ENCODE data around the gene MYO5B. TPM values are rescaled to one million over a fixed set of nuclear protein-coding genes. Genes with fewer than 3 reads are reported as not detected.

The MYO5B gene
- total RNA-seq, 1 experiment from 2014 or later = 56.7 TPM

DNA sequence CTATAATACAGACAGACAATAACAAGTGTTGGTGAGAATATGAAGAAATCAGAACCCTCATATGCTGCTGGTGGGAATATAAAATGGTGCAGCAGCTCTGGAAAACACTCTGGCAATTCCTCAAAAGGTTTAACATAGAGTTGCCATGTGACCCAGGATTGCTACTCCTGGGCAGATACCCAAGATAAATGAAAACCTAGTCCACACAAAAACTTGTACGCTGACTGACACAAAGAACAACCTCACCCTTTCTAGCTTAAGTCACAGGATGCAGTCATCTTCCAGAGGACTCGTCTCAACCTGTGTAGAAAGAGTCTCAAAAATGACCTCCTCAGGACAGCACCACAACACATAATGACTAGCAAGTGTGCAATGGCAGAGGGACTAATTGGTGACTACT, 310.0 kb downstream of the MYO5B start:
- Mint-ChIP-seq H3K27me3 (ENCODE audit: unreplicated experiment) (no peaks in the 10 kb centered on the region), H3K4me3 (ENCODE audit: low read depth, unreplicated experiment) (no peak overlapping the region), H3K27ac (ENCODE audit: unreplicated experiment) (no peak overlapping the region), H3K36me3 (ENCODE audit: insufficient read depth, unreplicated experiment) (no peaks in the 10 kb centered on the region), H3K4me1 (ENCODE audit: low read depth, unreplicated experiment) (no peaks in the 10 kb centered on the region), H3K9me3 (ENCODE audit: low read depth, unreplicated experiment) (no peaks in the 10 kb centered on the region)
- intact Hi-C loops (cut with micrococcal nuclease; ENCODE audit: unreplicated experiment) = no loop called here
- TF ChIP-seq, protein P1, sequence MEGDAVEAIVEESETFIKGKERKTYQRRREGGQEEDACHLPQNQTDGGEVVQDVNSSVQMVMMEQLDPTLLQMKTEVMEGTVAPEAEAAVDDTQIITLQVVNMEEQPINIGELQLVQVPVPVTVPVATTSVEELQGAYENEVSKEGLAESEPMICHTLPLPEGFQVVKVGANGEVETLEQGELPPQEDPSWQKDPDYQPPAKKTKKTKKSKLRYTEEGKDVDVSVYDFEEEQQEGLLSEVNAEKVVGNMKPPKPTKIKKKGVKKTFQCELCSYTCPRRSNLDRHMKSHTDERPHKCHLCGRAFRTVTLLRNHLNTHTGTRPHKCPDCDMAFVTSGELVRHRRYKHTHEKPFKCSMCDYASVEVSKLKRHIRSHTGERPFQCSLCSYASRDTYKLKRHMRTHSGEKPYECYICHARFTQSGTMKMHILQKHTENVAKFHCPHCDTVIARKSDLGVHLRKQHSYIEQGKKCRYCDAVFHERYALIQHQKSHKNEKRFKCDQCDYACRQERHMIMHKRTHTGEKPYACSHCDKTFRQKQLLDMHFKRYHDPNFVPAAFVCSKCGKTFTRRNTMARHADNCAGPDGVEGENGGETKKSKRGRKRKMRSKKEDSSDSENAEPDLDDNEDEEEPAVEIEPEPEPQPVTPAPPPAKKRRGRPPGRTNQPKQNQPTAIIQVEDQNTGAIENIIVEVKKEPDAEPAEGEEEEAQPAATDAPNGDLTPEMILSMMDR (IDR thresholded peaks at IDR 0.05; ENCODE audit: unreplicated experiment) = no peak
- DNase-seq = no peak
- no TSS peak for BruUV-seq (replicated peaks)
- CTCF ChIA-PET = no interaction called here

DNA sequence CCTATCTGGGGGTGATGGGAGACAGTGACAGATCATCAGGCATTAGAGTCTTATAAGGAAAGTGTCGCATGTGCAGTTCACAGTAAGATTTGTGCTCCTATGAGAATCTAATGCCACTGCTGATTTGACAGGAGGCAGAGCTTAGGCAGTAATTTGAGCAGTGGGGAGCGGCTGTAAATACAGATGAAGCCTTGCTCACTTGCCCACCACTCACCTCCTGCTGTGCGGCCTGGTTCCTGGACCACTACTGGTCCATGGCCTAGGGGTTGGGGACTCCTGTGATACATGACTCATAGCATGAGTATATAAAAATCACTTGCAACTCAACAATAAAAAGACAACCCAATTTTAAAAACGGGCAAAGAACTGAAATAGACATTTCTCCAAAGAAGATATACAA, 310.5 kb downstream of the MYO5B start:
- no peak for DNase-seq
- Mint-ChIP-seq H3K36me3 (ENCODE audit: insufficient read depth, unreplicated experiment) (no peaks in the 10 kb centered on the region), H3K27me3 (ENCODE audit: unreplicated experiment) (no peaks in the 10 kb centered on the region), H3K4me3 (ENCODE audit: low read depth, unreplicated experiment) (no peak overlapping the region), H3K27ac (ENCODE audit: unreplicated experiment) (no peak overlapping the region), H3K9me3 (ENCODE audit: low read depth, unreplicated experiment) (no peaks in the 10 kb centered on the region), H3K4me1 (ENCODE audit: low read depth, unreplicated experiment) (no peaks in the 10 kb centered on the region)
- TF ChIP-seq, protein P1 (IDR thresholded peaks at IDR 0.05; ENCODE audit: unreplicated experiment) = no peak
- intact Hi-C loops (cut with micrococcal nuclease; ENCODE audit: unreplicated experiment) = no loop called here
- BruUV-seq (replicated peaks) = no TSS peak
- CTCF ChIA-PET = no interaction called here

DNA sequence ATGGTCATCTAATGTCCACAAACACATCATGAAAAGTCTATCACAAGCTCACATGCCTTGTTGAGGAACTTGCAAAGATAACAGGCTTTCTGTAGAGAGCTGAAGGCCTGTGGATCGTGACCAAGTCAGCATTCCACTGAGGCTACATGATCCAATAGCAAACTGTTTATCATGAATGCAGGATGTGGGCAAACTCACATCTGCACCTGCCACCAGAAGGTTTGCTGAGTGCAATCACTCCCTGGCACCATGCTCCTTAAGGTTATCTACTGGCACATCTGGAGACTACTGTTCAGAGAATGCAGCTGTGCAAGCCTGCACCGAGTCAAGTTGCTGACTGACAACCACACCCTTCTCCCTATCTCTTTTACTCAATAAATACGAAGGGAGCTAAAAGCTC, 314.3 kb downstream of the MYO5B start:
- no peaks in the 10 kb centered on the region for H3K36me3 Mint-ChIP-seq (ENCODE audit: insufficient read depth, unreplicated experiment)
- no peaks in the 10 kb centered on the region for H3K9me3 Mint-ChIP-seq (ENCODE audit: low read depth, unreplicated experiment)
- CTCF ChIA-PET = no interaction called here
- TF ChIP-seq, protein P1 (IDR thresholded peaks at IDR 0.05; ENCODE audit: unreplicated experiment) = no peak
- intact Hi-C loops (cut with micrococcal nuclease; ENCODE audit: unreplicated experiment) = no loop called here
- H3K4me1 Mint-ChIP-seq (ENCODE audit: low read depth, unreplicated experiment) = no peaks in the 10 kb centered on the region
- DNase-seq = no peak
- no peaks in the 10 kb centered on the region for H3K27me3 Mint-ChIP-seq (ENCODE audit: unreplicated experiment)
- H3K27ac Mint-ChIP-seq (ENCODE audit: unreplicated experiment) = no peak overlapping the region
- H3K4me3 Mint-ChIP-seq (ENCODE audit: low read depth, unreplicated experiment) = no peak overlapping the region
- no TSS peak for BruUV-seq (replicated peaks)

DNA sequence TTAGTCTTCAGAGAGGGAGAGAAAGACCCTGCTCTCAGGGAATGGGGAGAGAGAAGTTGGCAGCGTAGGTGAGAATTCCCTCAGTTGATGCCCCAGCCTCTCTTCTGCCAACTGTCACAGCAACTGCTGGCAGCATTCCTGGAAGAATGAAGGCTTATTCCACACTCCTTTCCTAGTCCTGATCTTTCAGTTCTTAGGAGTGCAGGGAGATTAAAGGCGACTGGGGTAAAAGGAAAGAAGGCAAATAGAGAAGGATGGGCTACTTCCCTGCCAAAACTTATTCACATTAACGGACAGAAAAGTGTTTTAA, 315.7 kb downstream of the MYO5B start:
- BruUV-seq (replicated peaks) = no TSS peak
- Mint-ChIP-seq H3K27me3 (ENCODE audit: unreplicated experiment) (no peaks in the 10 kb centered on the region), H3K4me3 (ENCODE audit: low read depth, unreplicated experiment) (no peak overlapping the region), H3K9me3 (ENCODE audit: low read depth, unreplicated experiment) (no peaks in the 10 kb centered on the region), H3K27ac (ENCODE audit: unreplicated experiment) (no peak overlapping the region), H3K4me1 (ENCODE audit: low read depth, unreplicated experiment) (no peaks in the 10 kb centered on the region), H3K36me3 (ENCODE audit: insufficient read depth, unreplicated experiment) (no peaks in the 10 kb centered on the region)
- DNase-seq = no peak
- intact Hi-C loops (cut with micrococcal nuclease; ENCODE audit: unreplicated experiment) = no loop called here
- CTCF ChIA-PET = no interaction called here
- TF ChIP-seq, protein P1 (IDR thresholded peaks at IDR 0.05; ENCODE audit: unreplicated experiment) = no peak
